Fibroblast of mammary gland (primary cell): Measurements from ENCODE around the gene SPECC1.
A peak's percentile ranks its signal among the peaks of the same experiment; 100 is the strongest.

Source experiments
- DNase-seq: peaks from one replicate; pipeline ENCODE4 v3.0.0-alpha.2; 2010; ENCODE audit warnings: low read depth
- H3K4me3 ChIP-seq: 2 replicates; pipeline ENCODE4 v1.5.1; 2011; ENCODE audit warnings: low read depth, mild to moderate bottlenecking, low read length, moderate library complexity; ENCODE audit not compliant: control insufficient read depth
- CTCF ChIP-seq: conservative IDR thresholded peaks from 2 replicates; pipeline ENCODE4 v1.5.1; 2011; ENCODE audit warnings: low read depth, low read length, inconsistent platforms; ENCODE audit not compliant: control insufficient read depth, insufficient read depth

The SPECC1 gene

GRCh38 chr17:20125724-20126123, 116.6 kb downstream of the SPECC1 start:
- no peak for TF ChIP-seq CTCF
- DNase-seq, result no peak
- no peak overlapping the region for H3K4me3 ChIP-seq

- TF ChIP-seq CTCF, result no peak
Observed at GRCh38 chr17:20127360-20128035, 118.3 kb downstream of the SPECC1 start.

GRCh38 chr17:20128036-20128667, 119.0 kb downstream of the SPECC1 start:
- H3K4me3 ChIP-seq, result no peak overlapping the region
- DNase-seq, result peak; percentile 31
- TF ChIP-seq CTCF, result no peak

More at GRCh38 chr17:20127360-20128035, 118.3 kb downstream of the SPECC1 start:
- no peak for DNase-seq
- H3K4me3 ChIP-seq, result no peak overlapping the region

GRCh38 chr17:20133517-20133916, 124.4 kb downstream of the SPECC1 start:
- no peak for TF ChIP-seq CTCF
- H3K4me3 ChIP-seq, result no peak overlapping the region
- no peak for DNase-seq

GRCh38 chr17:20141198-20141972, 132.2 kb downstream of the SPECC1 start:
- no peak for DNase-seq
- no peak overlapping the region for H3K4me3 ChIP-seq
- TF ChIP-seq CTCF, result no peak

- no peak overlapping the region for H3K4me3 ChIP-seq
- no peak for DNase-seq
- TF ChIP-seq CTCF, result no peak
Observed at GRCh38 chr17:20142268-20142667, 133.1 kb downstream of the SPECC1 start.
